OCI-LY7 (cell line): ENCODE results near the gene ABLIM1. TPM values are rescaled to one million over a fixed set of nuclear protein-coding genes. Genes with fewer than 3 reads are reported as not detected.

Source experiments
- BruUV-seq: library from RNA; stranded (reverse); fragments of 400-500 nt; replicated peaks from 2 replicates; lab custom pipeline; 2021; lab: Mats Ljungman, UMichigan
- CTCF ChIA-PET: fragments of 300-600 bp; sonication (Branson Sonifier 250); formaldehyde crosslinking; loops from one replicate; lab custom pipeline; 2022; ENCODE audit warnings: antibody characterized with exemption; ENCODE audit not compliant: unreplicated experiment; lab: Charles Lee
- POLR2A ChIA-PET: fragments of 300-600 bp; sonication (Branson Sonifier 250); formaldehyde crosslinking; loops from one replicate; lab custom pipeline; 2022; ENCODE audit warnings: antibody characterized with exemption; lab: Charles Lee
- DNase-seq: peaks from one replicate; pipeline ENCODE4 v3.0.0-alpha.2; 2015; ENCODE audit warnings: low spot score
- H2AFZ ChIP-seq: fragments of 200-600 bp; sonication (generic), shearing (Covaris generic); 2 replicates; pipeline ENCODE4 v1.6.1; 2014; ENCODE audit warnings: mild to moderate bottlenecking, antibody characterized with exemption, low read length, moderate library complexity
- H3K27ac ChIP-seq: fragments of 200-600 bp; sonication (generic); 2 replicates; pipeline ENCODE4 v1.5.1; 2014; ENCODE audit warnings: mixed run types, low read depth, mild to moderate bottlenecking, moderate library complexity, low read length, inconsistent platforms; ENCODE audit not compliant: poor library complexity, severe bottlenecking
- H3K36me3 ChIP-seq: fragments of 200-600 bp; sonication (generic); 2 replicates; pipeline ENCODE4 v1.6.1; 2014; ENCODE audit warnings: mild to moderate bottlenecking, antibody characterized with exemption, low read length, moderate library complexity, mixed read lengths; ENCODE audit not compliant: insufficient read depth
- H3K4me1 ChIP-seq: fragments of 200-600 bp; sonication (generic); 2 replicates; pipeline ENCODE4 v1.5.1; 2014; ENCODE audit warnings: mild to moderate bottlenecking, low read length; ENCODE audit not compliant: insufficient read depth, poor library complexity, severe bottlenecking
- H3K4me2 ChIP-seq: fragments of 200-600 bp; sonication (generic); 2 replicates; pipeline ENCODE4 v1.6.1; 2014; ENCODE audit warnings: mild to moderate bottlenecking, low read length
- H3K4me3 ChIP-seq: fragments of 200-600 bp; sonication (generic); 2 replicates; pipeline ENCODE4 v1.5.1; 2014; ENCODE audit warnings: mild to moderate bottlenecking, low read depth, low read length; ENCODE audit not compliant: poor library complexity, severe bottlenecking
- H3K79me2 ChIP-seq: fragments of 200-600 bp; sonication (generic); 2 replicates; pipeline ENCODE4 v1.6.1; 2016; ENCODE audit warnings: low read depth, mild to moderate bottlenecking, low read length, moderate library complexity, mixed read lengths; ENCODE audit not compliant: insufficient read depth
- H3K9me2 ChIP-seq: fragments of 200-600 bp; sonication (generic); 2 replicates; pipeline ENCODE4 v1.6.1; 2016; ENCODE audit warnings: mild to moderate bottlenecking, low read length, mixed read lengths; ENCODE audit not compliant: insufficient read depth
- H3K9me3 ChIP-seq: fragments of 200-600 bp; sonication (generic); 2 replicates; pipeline ENCODE4 v1.6.1; 2014; ENCODE audit warnings: mild to moderate bottlenecking, mixed run types, low read length, mixed read lengths
- H4K20me1 ChIP-seq: fragments of 200-600 bp; sonication (generic); 2 replicates; pipeline ENCODE4 v1.6.1; 2014; ENCODE audit warnings: mild to moderate bottlenecking, antibody characterized with exemption, low read length, moderate library complexity, mixed read lengths; ENCODE audit not compliant: insufficient read depth
- EZH2phosphoT487 ChIP-seq: fragments of 200-600 bp; sonication (generic); IDR thresholded peaks from 2 replicates; pipeline ENCODE4 v1.6.1; 2018; ENCODE audit warnings: low read depth, borderline replicate concordance, mild to moderate bottlenecking, mixed run types, antibody characterized with exemption, low read length, moderate library complexity, mixed read lengths
- intact Hi-C: fragments of 100-400 bp; cut with micrococcal nuclease; formaldehyde crosslinking; loops from one replicate; pipeline ENCODE4 v1.10.0; 2022; ENCODE audit not compliant: unreplicated experiment
- total RNA-seq, 2 experiments: library from RNA; depleted of rRNA in 1 of 2; stranded (reverse); fragments of >200 nt in 1 of 2; shearing (Covaris generic) in 1 of 2; gene quantifications; 2 replicates each; pipeline ENCODE4 v1.2.3, GENCODE V29; 2014 to 2022
- TF ChIP-seq, protein P1 (sequence below): fragments of 200-600 bp; sonication (generic); conservative IDR thresholded peaks from 2 replicates; pipeline ENCODE4 v1.5.1; 2014; ENCODE audit warnings: mild to moderate bottlenecking, antibody characterized with exemption, low read length, moderate library complexity, mixed read lengths

Gene ABLIM1
- total RNA-seq, 2 experiments from 2014 or later, result 94.2 to 268 TPM

DNA sequence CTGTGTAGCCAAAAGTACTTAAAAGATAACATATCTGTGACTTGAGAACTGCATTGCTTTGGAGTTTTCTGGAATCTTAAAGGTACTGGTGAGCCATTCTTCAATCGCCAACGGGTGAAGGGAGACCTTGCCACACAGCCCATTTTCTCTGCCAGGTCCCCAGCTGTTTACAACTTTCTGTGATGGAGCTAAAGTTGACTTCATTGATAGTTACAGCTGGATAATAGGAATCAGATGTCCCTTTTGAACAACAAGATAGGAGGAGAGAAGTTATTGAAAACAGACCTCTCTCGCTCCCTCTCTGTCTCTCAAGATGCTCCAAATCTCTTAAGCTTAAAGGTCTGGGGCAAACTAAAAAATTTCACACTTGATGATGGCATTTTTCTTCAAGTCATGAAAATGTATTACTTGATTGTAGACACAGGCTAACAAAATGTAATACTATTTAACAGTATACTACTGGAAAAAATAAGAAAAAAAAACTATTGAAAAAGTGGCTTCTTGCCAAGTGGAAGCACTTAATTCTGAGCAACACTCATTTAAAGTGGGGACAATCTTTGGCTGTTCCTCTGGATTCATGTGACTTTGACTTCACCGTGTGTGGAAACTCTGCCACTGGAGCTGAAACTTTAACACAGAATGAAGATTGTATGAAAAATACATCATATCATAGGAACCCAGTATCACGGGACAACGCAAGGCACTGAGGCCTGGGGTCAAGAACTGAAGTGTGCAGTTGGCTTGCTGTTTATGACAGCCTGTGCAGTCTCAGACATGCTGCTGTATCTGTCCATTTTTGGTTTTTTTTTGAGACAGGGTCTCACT, 175.4 kb downstream of the ABLIM1 start:
- H3K27ac ChIP-seq, result no peak overlapping the region
- H3K9me3 ChIP-seq, result no peaks in the 10 kb centered on the region
- H3K9me2 ChIP-seq, result no peaks in the 10 kb centered on the region
- no peaks in the 10 kb centered on the region for H4K20me1 ChIP-seq
- peaks cover 6% of the 10 kb centered on the region for H3K4me1 ChIP-seq
- no peak for TF ChIP-seq EZH2phosphoT487
- H3K79me2 ChIP-seq, result peaks cover 3% of the 10 kb centered on the region; the same call in 1 of the 2 replicates
- ChIA-PET POLR2A (interaction anchor here (0.5 to 1.8 kb wide), 6 partner anchors 8 to 63 kb away, joined by 3 to 6 read pairs (median 4); no protein-coding TSS in a partner anchor), CTCF (no interaction called here)
- no peak overlapping the region for H3K4me3 ChIP-seq
- intact Hi-C loops, result no loop called here
- H2AFZ ChIP-seq, result no peak overlapping the region
- BruUV-seq, result no TSS peak
- DNase-seq, result no peak
- peaks cover 93% of the 10 kb centered on the region for H3K36me3 ChIP-seq
- H3K4me2 ChIP-seq, result no peak overlapping the region

DNA sequence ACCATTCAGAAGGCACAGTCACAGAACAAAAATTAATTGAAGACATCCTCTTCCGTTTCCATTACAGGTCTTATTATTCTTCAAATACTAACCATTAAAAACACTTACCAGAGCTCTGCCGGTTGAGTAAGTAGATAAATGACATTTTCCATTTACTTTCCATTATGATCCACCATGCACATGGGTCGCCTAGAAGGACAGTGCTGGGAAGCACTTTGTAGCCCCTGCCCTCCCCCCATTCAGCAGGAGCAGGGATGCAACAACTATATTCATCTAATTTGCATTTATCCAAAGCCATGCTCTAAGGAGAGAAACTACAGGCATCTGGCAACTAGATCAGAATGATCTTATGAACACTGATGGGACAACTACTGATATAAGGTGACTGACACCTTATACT, 177.0 kb downstream of the ABLIM1 start:
- TF ChIP-seq, protein P1, sequence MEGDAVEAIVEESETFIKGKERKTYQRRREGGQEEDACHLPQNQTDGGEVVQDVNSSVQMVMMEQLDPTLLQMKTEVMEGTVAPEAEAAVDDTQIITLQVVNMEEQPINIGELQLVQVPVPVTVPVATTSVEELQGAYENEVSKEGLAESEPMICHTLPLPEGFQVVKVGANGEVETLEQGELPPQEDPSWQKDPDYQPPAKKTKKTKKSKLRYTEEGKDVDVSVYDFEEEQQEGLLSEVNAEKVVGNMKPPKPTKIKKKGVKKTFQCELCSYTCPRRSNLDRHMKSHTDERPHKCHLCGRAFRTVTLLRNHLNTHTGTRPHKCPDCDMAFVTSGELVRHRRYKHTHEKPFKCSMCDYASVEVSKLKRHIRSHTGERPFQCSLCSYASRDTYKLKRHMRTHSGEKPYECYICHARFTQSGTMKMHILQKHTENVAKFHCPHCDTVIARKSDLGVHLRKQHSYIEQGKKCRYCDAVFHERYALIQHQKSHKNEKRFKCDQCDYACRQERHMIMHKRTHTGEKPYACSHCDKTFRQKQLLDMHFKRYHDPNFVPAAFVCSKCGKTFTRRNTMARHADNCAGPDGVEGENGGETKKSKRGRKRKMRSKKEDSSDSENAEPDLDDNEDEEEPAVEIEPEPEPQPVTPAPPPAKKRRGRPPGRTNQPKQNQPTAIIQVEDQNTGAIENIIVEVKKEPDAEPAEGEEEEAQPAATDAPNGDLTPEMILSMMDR, result no peak
- TF ChIP-seq EZH2phosphoT487, result no peak
- H3K4me3 ChIP-seq, result no peak overlapping the region
- H2AFZ ChIP-seq, result no peak overlapping the region
- intact Hi-C loops, result no loop called here
- H3K4me1 ChIP-seq, result no peaks in the 10 kb centered on the region
- H3K79me2 ChIP-seq, result no peaks in the 10 kb centered on the region
- no peak overlapping the region for H3K4me2 ChIP-seq
- H3K9me2 ChIP-seq, result no peaks in the 10 kb centered on the region
- DNase-seq, result no peak
- no peak overlapping the region for H3K27ac ChIP-seq
- no peaks in the 10 kb centered on the region for H4K20me1 ChIP-seq
- CTCF ChIA-PET, result no interaction called here
- BruUV-seq, result no TSS peak
- H3K9me3 ChIP-seq, result no peaks in the 10 kb centered on the region
- H3K36me3 ChIP-seq, result peaks cover 77% of the 10 kb centered on the region
- POLR2A ChIA-PET, result interaction anchor here (1.0 to 1.8 kb wide), 4 partner anchors 8 to 38 kb away, joined by 3 to 5 read pairs (median 4); no protein-coding TSS in a partner anchor

DNA sequence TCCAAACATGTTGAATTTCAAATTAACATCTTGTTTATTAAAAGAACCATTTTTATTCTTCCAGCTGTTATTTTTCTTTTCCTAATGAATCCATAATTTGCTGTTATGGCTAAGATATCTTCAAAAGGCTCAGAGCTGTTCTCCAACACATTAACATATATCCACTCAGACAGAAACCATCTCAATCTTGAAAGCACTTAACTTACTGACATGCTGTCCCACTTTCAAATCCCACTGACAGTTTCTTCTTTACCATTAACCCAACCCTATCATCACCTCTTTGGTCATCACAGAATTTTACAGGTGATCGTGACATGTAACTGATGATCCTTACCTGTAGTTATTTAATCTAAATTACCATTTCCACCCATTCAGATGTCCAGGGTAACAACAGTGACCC, 178.2 kb downstream of the ABLIM1 start:
- Histone ChIP-seq H3K79me2 (no peaks in the 10 kb centered on the region), H4K20me1 (no peaks in the 10 kb centered on the region), H3K36me3 (peaks cover 65% of the 10 kb centered on the region), H3K27ac (no peak overlapping the region), H3K9me2 (no peaks in the 10 kb centered on the region), H3K4me1 (no peaks in the 10 kb centered on the region), H3K9me3 (no peaks in the 10 kb centered on the region), H3K4me3 (no peak overlapping the region), H3K4me2 (no peak overlapping the region), H2AFZ (no peak overlapping the region)
- DNase-seq, result no peak
- intact Hi-C loops, result loop anchor here (10.0 kb wide), 1 partner anchor 645 kb away; no protein-coding TSS in a partner anchor
- ChIA-PET CTCF (no interaction called here), POLR2A (interaction anchor here (0.6 to 3.9 kb wide), 3 partner anchors 11 to 44 kb away, joined by 3 to 12 read pairs (median 3); no protein-coding TSS in a partner anchor)
- TF ChIP-seq, protein P1, result no peak
- TF ChIP-seq EZH2phosphoT487, result no peak
- BruUV-seq, result no TSS peak
